HG02884 (cell line): ENCODE results near the gene ANXA11.

Experiments used
- ATAC-seq: cut with Tn5 transposase; IDR thresholded peaks from one replicate; pipeline ENCODE4 v1.9.1; 2021; ENCODE audit warnings: mild to moderate bottlenecking, moderate library complexity; ENCODE audit not compliant: unreplicated experiment

The ANXA11 gene

DNA sequence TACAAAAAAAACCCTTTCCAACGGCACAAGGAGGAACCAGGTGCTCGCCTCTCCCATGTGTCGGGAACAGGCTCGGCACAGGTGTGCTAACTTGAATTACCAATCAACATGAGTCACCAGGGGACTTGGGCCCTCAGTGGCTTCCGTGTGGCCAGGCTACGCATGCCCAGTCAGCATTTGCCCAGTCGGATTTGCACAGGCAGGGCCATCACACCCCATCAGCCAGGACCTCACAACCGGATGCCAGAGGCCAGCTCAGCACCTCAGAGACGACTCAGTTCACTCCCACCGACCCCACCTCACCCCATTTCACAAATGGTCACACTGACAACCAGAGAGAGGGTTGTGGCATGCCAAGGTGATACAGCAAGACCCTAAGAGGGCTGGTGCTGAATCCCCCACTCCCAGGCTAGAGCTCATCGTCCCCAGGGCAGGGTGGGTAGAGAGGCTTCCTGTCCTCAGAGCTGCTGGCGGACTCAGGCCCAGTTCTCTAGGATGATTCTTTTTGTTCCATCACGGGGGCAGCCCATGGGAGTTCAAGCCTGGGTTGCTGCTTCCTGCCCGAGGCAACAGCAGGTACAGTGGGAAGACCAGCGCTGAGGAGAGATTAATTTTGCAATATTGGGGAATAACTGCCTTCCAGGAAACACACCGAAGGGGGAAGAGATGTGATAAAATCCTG, 13.6 kb downstream of the ANXA11 start:
- ATAC-seq, result no peak

DNA sequence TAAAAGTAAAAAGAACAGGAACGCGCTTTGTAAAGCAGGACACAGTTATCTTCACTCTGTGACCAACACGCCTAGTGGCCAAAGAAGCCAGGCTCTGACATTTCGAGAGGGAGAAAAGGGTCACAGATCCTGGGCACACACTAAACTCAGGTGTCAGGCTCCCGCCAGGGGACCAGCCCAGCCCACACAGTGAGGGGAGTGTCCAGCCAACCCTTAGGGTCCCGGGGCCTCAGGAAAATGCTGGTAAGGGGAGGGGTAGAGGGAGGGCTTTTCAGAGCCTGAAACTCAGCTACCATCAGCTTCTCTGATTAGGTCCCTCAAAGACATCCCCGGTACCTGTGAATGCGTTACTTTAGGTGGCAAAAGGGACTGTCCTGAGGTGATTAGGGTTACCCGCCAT, 16.6 kb downstream of the ANXA11 start:
- ATAC-seq, result no peak

DNA sequence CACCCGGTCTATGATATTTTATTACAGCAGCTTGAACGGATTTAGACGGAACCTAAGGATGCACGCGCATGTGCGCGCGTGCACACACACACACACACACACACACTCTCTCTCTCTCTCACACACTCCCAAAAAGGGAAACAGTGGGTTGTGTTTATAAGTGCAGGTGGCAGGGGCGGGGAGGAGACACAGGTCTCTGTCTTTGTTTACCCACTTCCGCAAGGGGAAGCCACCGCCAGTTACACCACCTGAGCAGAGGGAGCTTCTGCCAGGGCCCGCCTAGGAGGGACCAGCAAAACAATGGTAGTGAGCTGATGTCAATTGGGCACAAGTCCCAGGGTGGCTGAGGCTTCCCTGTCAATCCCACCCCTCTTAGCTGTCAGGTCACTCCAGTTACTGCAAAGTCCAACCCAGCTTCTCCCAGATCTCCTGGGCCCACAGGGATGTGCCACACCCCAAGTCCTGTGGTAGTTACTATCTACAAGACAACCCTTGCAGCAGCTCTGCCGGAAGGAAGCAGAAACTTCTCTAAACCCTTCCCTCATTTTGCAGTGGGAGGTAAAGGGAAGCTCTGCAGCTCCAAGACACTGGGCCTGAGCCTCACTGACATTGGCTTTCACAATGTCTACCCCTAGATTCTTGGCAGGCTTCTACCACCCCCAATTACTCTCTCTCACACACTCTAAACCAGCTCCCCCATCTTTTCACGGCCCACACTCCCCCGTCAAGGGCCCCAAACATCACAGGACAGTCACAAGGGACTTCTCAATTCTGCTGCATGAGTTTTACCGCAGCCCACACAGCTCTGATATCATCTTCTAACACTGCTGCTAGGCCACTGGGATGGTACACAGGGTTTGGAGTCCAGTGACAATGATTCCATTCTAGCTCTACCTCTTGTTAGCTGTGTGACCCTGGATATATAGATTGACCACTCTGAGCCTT, 17.6 kb downstream of the ANXA11 start:
- ATAC-seq, result peak; percentile 74

DNA sequence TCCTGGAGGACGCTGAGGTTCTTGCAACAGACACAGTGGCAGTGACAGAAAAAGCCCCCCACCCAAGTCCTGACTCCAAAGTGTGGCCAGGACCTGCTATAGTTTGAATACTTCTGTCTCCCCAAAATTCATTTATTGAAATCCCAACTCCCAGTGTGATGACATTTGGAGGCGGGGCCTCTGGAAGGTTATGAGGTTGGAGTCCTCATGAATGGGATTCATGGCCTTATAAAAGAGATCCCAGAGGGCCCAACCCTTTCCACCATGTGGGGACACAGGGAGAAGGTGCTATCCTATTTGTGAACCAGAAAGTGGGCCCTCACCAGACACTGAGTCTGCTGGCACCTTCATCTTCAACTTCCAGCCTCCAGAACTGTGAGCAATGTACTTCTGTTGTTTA, 18.3 kb downstream of the ANXA11 start:
- no peak for ATAC-seq

DNA sequence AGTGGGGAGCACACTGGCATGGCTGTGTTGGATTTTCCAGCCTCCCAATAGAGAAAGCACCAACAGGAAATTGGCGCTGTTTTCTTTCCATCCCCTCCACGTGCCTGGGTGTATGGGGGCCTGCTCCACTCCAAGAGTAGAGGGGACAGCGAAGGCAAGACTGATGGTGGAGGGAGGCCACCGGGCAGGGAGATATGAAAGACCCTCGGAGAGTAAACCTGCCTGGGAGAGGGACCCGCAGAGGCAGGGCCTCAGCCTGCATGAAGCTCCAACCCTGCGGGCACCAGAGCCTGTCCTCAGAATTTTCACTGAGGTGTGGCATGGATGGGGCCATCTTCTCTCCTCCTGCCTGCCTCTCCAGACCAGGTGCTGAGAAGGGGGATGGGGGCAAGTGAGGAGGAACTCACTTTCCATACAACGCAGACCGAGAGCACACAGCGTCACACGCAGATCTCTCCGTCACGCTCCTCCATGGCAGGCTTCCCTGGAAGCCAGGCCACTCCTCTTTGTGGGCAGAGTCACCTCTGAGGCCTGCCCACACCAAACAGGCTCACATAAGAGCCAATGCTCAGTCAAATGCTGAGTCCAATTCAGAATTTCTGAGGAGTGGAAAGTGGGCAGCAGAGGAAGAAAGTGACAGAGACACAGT, 18.8 kb downstream of the ANXA11 start:
- ATAC-seq, result no peak

DNA sequence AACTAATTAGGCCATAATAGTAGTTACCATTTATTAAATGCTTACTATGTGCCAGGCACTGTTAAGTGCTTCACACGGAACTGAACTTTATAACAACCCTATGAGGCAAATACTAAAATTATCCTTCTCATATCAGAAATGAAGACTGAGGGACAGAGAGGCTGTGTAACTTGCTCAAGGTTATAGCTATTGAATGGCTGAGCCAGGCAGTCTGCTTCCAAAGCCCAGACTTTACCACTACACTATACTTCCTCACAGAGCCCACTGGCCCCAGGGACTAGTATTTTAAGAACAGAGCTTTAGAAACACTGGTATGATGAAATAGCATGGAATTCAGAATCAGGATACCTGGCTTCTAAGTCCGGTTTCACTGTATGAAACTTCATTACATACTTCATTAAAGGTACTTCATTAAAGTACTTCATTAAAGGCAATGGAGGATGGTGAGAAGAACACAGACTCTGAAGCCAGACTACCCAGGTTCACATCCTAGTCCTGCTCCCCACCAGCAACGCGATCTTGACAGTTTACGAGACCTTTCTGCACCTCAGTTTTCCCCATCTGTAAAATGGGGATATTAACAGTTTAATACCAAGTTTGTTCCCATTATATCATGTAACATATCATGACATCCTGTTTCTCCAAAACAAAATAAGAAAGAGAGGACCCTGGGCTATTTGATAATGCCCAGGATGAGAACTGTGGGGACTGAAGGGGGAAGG, 19.6 kb downstream of the ANXA11 start:
- ATAC-seq, result no peak

DNA sequence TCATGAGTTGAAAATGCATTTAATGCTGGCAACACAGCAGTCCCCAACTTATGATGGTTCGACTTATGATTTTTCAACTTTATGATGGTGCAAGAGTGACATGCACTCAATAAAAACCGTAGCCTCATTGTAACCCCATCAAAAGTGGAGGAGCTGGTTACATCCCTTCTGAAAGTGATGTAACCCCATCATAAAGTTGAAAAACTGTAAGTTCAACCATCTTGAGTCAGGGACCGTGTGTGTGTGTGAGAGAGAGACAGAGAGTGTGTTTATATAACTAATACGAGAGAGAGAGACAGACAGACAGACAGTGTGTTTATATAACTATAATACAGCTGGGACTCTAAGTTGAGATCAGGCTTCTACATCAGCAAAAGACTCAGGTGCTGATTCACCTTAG, 21.0 kb downstream of the ANXA11 start:
- no peak for ATAC-seq

DNA sequence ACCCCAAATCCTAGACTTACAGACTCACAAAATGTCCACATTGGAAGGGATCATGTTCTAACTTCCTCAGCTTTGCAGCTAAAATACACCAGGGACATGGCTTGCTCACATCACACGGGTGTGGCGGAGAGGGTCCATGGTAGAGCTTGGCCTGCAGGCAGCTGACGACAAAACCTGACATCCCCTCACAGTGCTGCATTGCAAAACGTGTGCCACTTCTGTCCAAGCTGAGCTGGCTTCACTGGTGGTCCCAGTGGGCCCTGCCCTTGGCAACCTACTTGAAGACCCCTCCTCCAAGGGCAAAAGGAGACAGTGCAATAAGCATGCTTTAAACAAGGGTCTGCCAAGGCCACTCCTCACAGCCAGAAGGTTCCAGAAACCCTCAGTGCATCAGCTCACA, 21.9 kb downstream of the ANXA11 start:
- no peak for ATAC-seq

DNA sequence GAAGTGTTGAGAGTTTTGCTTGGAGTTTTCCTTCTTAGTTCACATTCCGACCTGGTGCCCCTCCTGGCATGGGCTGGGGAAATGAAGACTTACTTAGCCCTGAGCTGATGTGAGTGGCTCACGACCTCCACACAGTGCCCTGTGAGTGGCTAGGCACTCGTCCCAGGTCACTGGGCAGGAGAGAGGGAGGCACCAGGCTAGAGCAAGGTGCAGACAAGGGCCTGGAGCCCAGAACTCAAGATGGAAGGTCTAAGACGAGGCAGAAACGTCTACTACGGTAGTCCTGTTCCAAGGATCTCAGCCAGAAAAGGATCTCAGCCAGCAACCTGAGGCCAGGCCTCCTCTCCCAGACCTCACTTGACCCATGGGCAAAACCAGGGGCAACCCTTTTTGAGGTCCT, 22.4 kb downstream of the ANXA11 start:
- no peak for ATAC-seq

DNA sequence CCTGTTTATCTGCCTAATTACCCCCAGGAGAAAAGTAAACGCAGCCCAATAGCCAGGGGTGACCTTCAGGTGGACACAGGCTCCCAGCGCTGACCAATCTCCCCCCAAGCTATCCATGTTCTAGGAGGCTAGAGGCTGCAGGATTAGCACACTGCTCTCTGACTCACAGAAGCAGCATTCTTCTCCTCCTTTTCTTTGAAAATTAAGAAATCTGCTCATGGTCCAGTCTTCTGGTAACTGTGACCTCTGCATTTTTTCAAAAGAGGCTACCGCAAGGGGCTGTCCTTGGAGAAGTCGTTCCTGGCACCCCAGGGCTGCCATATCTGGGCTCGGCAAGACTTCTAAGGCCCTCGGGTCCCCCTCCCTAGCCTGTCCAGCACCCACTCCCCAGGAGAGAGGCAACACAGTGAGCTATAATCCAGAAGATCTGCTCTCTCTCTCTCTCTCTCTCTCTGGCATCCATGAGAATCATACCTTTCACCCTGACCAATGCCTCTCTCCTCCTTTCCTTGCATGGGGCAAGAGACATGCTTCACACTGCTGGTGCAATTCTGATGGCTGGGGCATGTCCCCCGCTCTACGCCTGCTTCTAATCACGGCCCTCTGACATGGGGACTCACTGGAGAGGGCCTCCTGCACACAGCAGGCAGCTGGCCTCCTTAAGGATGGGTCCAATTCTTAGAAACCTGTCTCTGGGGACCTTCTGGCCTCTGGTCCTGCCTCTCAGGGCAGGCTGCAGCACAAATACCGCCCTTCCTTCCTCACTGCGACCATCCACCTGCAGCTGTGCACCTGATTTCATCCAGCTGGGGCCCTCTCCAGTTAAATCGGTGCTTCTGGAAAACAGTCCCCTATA, 27.3 kb downstream of the ANXA11 start:
- no peak for ATAC-seq

DNA sequence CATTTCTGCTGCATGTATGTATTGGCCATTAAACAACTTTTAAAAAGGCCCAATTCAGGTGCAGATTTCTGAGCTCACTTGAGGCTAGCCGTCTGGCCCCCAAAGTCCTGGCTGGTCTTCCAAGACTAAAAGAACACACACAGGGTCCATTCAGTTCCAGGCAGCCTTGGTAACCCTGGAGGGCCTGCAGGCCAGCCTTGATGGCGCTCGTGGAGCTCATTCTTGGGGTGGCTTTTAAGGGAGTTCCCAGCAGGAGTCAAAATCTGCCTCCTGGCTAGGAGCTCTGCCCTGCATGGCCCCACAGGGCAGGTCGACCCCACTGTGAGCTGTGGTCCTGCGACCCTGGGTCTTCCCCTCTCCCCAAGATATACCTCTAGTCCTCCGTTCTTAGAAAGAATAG, 28.8 kb downstream of the ANXA11 start:
- no peak for ATAC-seq

DNA sequence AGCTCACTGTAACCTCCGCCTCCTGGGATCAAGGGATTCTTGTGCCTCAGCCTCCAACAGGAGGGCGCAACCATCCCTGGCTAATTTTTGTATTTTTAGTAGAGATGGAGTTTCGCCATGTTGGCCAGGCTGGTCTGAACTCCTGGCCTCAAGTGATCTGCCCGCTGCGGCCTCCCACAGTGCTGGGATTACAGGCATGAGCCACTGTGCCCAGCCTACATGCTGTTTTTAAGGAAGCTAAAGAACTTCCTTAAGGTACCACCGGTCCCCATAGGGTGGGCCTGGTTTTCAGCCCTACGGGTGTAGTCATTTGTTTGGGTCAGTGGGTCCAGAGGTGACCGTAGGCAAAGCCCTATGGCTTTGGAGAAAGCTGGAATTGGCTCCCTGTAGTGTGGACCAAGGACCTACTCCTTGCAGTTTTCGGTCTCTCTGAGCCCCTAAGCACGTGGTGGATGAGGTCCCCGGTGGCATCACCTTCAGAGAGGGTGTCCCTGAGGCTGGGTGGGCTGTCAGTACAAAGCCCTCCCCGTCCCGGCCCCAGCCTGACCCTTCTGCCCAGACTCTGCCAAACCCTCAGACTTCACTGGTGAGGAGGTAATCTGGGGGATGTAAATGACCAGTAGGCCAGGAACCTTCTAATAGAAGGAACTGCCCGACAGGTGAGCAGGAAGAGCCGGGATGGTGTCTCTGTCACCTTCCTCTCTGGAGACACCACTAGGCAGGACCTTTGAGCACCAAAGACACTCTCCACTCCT, 30.5 kb downstream of the ANXA11 start:
- no peak for ATAC-seq

DNA sequence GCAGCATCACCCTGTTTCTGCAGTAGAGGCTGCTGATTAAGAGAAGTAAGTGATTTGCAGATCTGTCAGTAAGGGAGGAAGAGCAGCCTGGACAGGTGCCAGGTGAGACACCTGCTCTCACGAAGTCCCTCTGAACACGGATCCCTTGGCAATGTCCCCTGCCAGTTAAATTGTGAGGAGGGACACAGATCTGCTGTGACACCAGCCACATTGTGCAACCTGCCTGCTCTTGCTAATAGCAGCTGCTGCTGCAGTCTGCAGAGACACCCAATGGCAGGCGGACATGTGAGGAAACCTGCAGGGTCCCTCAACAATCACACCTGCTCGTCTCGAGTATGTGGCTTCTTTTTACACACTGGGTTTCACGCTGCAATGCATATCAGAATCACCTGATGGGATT, 31.9 kb downstream of the ANXA11 start:
- no peak for ATAC-seq

DNA sequence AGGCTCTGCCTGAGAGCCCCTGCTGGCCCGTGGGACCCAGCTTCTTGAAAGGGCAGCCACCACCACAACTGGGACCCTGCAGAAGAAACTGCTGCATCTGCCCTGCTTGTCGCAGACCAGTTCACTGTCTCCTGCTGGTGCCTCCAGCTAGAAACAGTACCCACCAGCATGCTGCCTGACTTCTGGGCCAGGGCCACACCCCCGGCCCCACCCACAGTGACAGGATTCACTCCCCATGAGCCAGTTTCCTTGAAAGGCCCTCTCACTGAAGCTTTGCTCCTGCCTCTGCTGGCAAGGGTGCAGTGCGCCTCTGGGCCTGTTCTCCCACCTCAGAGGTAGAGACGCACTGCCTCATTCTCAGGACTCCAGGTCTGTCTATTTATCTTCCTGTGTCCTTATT, 32.4 kb downstream of the ANXA11 start:
- no peak for ATAC-seq

DNA sequence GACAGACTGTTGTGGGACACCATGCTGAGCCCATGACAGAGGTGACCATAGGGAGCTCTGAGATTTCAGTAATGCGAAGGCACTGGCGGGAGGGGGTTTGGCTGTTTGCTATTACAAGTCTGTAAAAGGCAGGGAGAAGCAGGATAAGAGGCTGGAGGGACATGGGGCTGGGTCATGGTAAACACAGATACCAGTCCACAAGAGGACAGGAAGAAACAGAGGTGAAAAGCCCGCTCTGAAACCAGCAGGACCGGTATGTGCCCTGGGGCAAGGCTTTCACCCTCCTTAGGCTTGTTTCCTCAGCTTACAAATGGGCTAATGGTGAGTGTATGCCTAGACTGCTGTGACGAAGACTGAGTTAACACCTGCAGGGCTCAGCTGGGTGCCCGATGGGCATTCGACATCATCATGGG, 34.1 kb downstream of the ANXA11 start:
- no peak for ATAC-seq

DNA sequence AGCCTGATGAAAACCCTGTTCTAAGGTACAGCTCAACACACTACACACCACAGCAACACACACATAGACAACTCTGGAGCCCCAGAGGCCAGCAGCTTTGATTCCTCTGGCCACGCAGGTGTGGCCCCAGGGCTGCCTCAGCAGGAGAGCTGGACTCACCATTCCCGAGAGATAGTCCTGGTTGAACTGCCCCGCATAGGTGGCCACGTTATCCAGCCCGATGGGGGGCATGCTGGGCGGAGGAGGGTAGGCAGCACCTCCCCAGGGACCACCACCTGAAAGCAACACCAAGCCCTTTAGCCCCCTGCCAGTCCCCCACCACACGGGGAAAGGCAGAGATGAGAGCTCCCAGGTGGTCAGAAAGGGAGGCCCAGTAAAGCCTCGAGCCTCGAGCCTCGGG, 34.7 kb downstream of the ANXA11 start:
- ATAC-seq, result no peak

DNA sequence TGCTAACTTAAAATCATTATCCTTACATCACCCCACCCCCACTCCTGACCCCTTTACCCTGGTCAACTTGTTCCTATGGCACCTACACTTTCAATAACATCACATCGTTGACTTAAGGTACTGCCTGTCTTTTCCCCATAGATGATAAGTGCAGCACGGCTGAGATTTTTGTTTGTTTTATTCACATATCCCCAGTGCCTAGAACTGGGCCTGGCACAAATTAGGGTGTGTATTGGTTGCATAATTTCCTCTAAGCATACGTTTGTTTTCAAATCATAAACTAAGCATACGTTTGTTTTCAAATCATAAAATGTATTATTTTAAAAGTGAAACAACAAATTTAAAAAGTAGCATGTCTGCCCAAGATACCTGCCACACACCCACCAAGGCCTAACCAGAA, 35.3 kb downstream of the ANXA11 start:
- ATAC-seq, result no peak

DNA sequence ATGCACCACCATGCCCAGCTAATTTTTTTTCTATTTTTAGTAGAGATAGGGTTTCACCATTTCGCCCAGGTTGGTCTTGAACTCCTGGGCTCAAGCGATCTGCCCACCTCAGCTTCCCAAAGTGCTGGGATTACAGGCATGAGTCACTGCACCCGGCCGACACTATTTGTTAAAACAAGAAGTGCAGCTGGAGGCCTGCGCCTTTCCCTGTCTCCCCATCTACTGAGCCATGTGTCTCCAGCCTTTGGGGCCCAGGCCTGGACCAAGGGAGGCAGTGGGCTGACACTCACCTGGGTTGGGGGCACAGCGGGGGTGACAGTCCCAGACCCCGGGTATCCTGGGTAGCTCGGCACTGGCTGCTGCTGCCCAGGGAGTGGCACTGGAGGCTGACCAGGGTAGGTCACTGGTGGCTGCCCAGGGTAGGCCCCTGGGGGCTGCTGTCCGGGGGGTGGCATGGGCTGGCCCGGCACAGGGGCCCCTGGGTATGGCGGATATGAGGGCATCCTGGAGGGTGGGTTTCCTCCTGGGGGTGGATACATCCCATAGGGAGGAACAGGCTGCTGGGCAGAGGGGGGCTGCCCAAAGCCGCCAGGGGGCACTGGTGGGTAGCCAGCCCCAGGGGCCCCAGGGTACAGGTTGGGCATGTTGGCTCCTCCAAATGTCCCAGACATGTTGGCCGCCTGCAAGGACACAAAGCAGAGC, 36.5 kb downstream of the ANXA11 start:
- no peak for ATAC-seq

DNA sequence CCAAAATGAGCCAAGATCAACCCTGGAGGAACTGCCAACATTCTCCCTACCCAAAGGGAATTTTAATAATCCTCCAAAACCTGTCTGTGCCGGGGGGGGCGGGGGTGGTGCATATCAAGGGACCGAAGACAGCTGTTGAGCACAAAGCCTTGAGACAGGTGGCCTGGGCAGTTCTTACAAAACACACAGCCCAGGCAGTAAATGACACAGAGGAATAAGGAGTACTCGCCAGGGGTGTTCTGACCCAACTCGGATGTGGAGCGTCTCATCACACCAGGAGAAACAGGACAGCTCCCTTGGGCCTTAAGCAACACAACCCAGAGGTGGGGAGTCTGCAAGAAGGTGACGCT, 37.2 kb downstream of the ANXA11 start:
- no peak for ATAC-seq
